AG04450 (cell line): Measurements from ENCODE around the gene SEH1L. TPM values are rescaled to one million over a fixed set of nuclear protein-coding genes. Genes with fewer than 3 reads are reported as not detected.
A peak's percentile ranks its signal among the peaks of the same experiment; 100 is the strongest.

Experiments
- CTCF ChIA-PET: fragments of 300-600, 350-600 bp; formaldehyde crosslinking; extraction: SDS; loops from one replicate; lab custom pipeline; 2022; ENCODE audit warnings: antibody characterized with exemption, inconsistent platforms; lab: Charles Lee
- POLR2A ChIA-PET: fragments of 350-600 bp; formaldehyde crosslinking; extraction: SDS; loops from one replicate; lab custom pipeline; 2021; ENCODE audit warnings: antibody characterized with exemption, inconsistent platforms; lab: Yijun Ruan, JAX
- DNase-seq: peaks from one replicate; pipeline ENCODE4 v3.0.0-alpha.2; 2011; ENCODE audit warnings: low read depth, low spot score
- H3K27ac ChIP-seq: one replicate; pipeline ENCODE4 v1.5.1; 2012; ENCODE audit warnings: low read depth, low read length, control low read depth
- H3K27me3 ChIP-seq: one replicate; pipeline ENCODE4 v1.6.0; 2012; ENCODE audit warnings: low read length; ENCODE audit not compliant: control insufficient read depth, insufficient read depth
- H3K4me3 ChIP-seq: 2 replicates; pipeline ENCODE4 v1.5.1; 2011; ENCODE audit warnings: mild to moderate bottlenecking, low read depth, low read length, control low read depth
- H3K9me3 ChIP-seq: 2 replicates; pipeline ENCODE4 v1.5.1; 2012; ENCODE audit warnings: low read length; ENCODE audit not compliant: control insufficient read depth, insufficient read depth
- polyA plus RNA-seq: library from polyadenylated mRNA; depleted of rRNA; stranded (reverse); fragments of >200 nt; gene quantifications from 2 replicates; pipeline ENCODE4 v1.2.3, GENCODE V29; 2011
- TF ChIP-seq, protein P1 (sequence below): IDR thresholded peaks from 2 replicates; pipeline ENCODE4 v1.5.1; 2011; ENCODE audit warnings: low read depth, low read length, control low read depth, inconsistent platforms

SEH1L gene
- polyA plus RNA-seq, 1 experiment: 54.6 TPM

DNA sequence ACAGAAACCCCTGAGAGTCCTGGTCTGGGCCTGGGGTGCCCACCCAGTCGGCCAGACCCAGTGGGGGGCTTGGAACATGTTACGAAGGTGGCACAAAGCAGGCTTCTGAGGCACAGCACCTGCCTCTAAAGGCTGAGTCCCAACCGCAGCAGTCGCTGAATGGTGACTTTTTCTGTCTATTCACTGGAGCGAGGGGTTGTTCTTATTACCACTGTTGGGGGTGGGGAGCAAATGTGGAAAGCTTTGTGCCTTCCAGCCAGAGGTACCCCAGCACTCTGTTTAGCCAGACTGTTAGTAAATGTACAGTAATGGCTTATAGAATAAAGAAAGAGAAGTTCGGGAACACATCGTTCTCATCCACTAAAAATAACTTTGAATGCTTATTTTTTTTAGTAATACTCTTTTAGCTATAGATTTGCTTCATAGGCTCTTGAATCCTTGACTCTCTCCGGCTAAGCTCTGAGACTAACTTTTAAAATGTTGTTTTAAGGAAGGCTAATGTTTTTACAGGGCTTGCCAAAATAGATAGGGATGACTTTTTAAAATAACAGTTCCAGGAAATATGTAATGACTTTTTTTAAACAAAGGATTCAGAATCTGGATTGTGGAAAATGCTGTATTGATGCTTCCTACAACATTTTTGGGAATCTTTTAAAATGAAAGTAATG lies 40.4 kb upstream of the SEH1L start:
- H3K27me3 ChIP-seq: peaks cover 13% of the 10 kb centered on the region
- CTCF ChIA-PET: interaction anchor here (1.3 to 2.2 kb wide), 4 partner anchors 9 to 163 kb away, joined by 4 to 9 read pairs (median 6); no protein-coding TSS in a partner anchor
- H3K27ac ChIP-seq: peak overlapping the region; percentile 21
- no peak overlapping the region for H3K4me3 ChIP-seq
- TF ChIP-seq, protein P1, sequence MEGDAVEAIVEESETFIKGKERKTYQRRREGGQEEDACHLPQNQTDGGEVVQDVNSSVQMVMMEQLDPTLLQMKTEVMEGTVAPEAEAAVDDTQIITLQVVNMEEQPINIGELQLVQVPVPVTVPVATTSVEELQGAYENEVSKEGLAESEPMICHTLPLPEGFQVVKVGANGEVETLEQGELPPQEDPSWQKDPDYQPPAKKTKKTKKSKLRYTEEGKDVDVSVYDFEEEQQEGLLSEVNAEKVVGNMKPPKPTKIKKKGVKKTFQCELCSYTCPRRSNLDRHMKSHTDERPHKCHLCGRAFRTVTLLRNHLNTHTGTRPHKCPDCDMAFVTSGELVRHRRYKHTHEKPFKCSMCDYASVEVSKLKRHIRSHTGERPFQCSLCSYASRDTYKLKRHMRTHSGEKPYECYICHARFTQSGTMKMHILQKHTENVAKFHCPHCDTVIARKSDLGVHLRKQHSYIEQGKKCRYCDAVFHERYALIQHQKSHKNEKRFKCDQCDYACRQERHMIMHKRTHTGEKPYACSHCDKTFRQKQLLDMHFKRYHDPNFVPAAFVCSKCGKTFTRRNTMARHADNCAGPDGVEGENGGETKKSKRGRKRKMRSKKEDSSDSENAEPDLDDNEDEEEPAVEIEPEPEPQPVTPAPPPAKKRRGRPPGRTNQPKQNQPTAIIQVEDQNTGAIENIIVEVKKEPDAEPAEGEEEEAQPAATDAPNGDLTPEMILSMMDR: no peak
- peaks cover 14% of the 10 kb centered on the region for H3K9me3 ChIP-seq
- no peak for DNase-seq
- POLR2A ChIA-PET: interaction anchor here (0.8 to 1.5 kb wide), 2 partner anchors 24 to 165 kb away, joined by 3 to 10 read pairs; partner anchors contain the start of gene PTPN2

DNA sequence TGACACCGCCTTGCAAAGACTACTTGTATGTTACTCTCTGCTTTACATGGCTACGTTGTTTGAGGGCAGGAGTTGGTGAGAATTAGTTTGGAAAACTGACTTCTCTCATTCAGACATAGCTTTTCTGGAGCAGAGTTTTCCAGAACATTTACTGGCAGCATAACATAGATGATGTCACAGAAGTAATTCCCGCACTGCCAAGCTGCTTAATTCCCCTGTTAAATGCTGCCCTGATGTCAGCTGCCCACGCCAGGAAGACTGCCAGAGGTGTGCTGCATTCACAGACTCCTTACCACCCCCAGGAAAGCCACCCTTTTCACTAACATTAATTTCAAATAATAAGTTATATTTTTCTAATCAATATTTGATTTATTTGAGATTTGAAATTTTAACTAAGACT lies 39.1 kb upstream of the SEH1L start:
- no peak for DNase-seq
- POLR2A ChIA-PET: no interaction called here
- TF ChIP-seq, protein P1: no peak
- H3K4me3 ChIP-seq: no peak overlapping the region
- peaks cover 15% of the 10 kb centered on the region for H3K27me3 ChIP-seq
- no peak overlapping the region for H3K27ac ChIP-seq
- CTCF ChIA-PET: interaction anchor here (1.3 to 2.2 kb wide), 2 partner anchors 14 to 15 kb away, joined by 4 to 9 read pairs; no protein-coding TSS in a partner anchor
- peaks cover 18% of the 10 kb centered on the region for H3K9me3 ChIP-seq

DNA sequence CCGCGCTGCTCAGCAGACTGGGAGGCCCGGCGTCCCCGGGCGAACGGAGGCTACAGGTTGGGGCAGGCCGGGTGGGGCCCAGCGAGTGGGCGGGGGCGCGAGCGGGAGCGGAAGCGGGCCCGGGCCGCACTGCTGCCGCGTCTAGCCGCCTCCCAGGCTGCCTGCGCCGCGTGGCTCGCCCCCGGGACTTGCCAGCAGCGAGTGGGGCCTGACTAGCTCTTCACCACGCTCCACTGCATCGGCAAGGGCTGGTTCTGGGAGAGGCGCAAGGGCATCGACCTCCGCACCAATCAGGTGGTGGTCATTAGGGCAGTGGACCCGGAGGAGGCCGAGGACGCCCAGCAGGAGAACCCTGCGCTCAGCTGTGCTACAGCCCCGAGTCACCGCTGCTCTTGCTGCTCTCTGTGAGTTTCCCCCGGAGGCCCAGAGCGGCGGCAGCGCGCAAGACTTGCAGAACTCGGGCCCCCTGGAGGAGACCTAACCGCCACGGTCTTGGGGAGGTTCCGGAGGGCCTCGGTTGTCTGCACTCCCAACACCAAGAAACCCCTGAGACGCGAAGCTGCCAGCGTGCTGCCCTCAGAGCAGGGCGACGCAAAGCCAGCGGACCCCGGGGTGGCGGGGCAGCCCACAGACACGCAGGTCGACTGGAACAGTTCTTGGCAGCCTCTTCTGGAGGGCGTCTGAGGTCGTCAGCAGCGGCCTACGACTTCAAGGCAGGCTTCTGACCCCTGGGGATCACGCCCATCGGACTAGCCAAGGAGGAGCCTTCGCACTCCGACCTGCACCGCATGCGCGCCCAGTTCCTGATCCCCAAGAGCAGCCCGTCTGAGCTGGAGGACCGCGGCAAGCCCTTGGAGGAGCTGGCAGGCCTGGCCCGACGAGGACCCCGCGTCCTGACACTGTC lies 36.5 kb upstream of the SEH1L start:
- POLR2A ChIA-PET: no interaction called here

DNA sequence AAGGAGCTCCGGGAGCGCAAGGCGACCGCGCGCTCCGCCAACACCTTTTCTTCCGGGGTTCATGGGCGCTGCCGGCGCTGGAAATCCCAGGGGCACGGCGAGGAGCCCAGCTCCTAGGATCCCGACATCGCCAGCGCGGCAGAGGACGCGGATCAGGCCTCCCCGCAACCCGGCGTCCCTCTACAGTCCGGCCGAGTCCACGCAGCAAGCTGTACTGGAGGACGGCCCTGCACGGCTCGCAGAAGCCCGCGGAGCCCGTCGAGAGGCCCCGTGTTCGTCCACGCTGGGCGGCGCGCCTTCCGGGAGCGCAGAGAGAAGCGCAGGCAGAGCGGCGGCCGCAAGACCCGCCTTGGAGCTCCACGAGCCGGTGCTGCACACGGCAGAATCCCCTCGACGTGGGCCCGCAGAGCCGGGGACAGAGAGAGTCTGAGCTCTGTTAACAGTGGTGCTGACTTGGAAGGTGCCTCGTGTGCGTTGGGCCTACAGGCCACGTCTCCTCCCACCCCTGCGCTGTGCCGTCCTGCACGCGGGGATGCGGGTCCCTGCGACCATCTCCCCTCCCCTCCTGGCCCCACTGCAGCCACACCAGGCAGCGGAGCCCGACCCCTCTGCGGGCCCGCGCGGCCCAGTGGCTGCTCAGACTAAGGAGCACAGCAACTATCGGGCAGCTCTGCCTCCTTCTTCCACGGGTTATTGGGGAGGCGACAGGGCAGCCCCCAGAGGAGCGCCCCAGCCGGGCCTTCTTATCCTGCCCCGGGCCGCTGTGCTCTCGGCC lies 35.7 kb upstream of the SEH1L start:
- DNase-seq: no peak
- Histone ChIP-seq H3K27me3 (peaks cover 16% of the 10 kb centered on the region), H3K27ac (no peak overlapping the region), H3K4me3 (no peak overlapping the region), H3K9me3 (peaks cover 18% of the 10 kb centered on the region)
- CTCF ChIA-PET: no interaction called here
- POLR2A ChIA-PET: no interaction called here
- TF ChIP-seq, protein P1: no peak

More for the DNA sequence above, 36.5 kb upstream of the SEH1L start:
- CTCF ChIA-PET: interaction anchor here (0.7 kb wide), 1 partner anchor 518 kb away, joined by 3 read pairs; no protein-coding TSS in a partner anchor
- Histone ChIP-seq H3K4me3 (no peak overlapping the region), H3K27me3 (peaks cover 14% of the 10 kb centered on the region), H3K27ac (no peak overlapping the region), H3K9me3 (peaks cover 18% of the 10 kb centered on the region)
- TF ChIP-seq, protein P1: no peak
- no peak for DNase-seq
